ENCODE measurements around the gene NHLRC4.

The NHLRC4 gene

GRCh38 chr16:566475-567372 is at the start of gene NHLRC4:
Gene NHLRC4 (plus strand): TSS chr16:567005. CDS start chr16:568048, 1,043 bp downstream.
- H3K9me3 Mint-ChIP-seq, result no peaks in the 10 kb centered on the region
- peaks cover 28% of the 10 kb centered on the region for H3K4me1 Mint-ChIP-seq
- peak within 1 kb of the TSS; percentile 86 for H3K27ac Mint-ChIP-seq
- peak within 1 kb of the TSS; percentile 60 for H3K4me3 Mint-ChIP-seq
- CTCF ChIA-PET, result interaction anchor here (1.0 to 1.4 kb wide), 2 partner anchors 10 to 40 kb away, joined by 3 to 4 read pairs; partner anchors contain the start of gene CAPN15
- H3K36me3 Mint-ChIP-seq, result no peaks in the 10 kb centered on the region
- peaks cover 16% of the 10 kb centered on the region for H3K27me3 Mint-ChIP-seq
- DNase-seq, result peak; percentile 83

GRCh38 chr16:518858-519257 is 47.9 kb upstream of the NHLRC4 start:
- CTCF ChIA-PET, result no interaction called here
- Mint-ChIP-seq H3K4me3 (no peak overlapping the region), H3K27ac (no peak overlapping the region), H3K27me3 (no peaks in the 10 kb centered on the region), H3K9me3 (no peaks in the 10 kb centered on the region), H3K4me1 (no peaks in the 10 kb centered on the region), H3K36me3 (no peaks in the 10 kb centered on the region)
- no peak for DNase-seq

- DNase-seq, result no peak
- Mint-ChIP-seq H3K27me3 (no peaks in the 10 kb centered on the region), H3K9me3 (no peaks in the 10 kb centered on the region), H3K36me3 (no peaks in the 10 kb centered on the region), H3K4me3 (no peak overlapping the region), H3K27ac (no peak overlapping the region), H3K4me1 (peaks cover 5% of the 10 kb centered on the region)
- CTCF ChIA-PET, result no interaction called here
Measured at GRCh38 chr16:519425-519824, 47.4 kb upstream of the NHLRC4 start.

- H3K4me1 Mint-ChIP-seq, result peaks cover 7% of the 10 kb centered on the region
- H3K4me3 Mint-ChIP-seq, result no peak overlapping the region
- no peaks in the 10 kb centered on the region for H3K36me3 Mint-ChIP-seq
- H3K27ac Mint-ChIP-seq, result no peak overlapping the region
- H3K9me3 Mint-ChIP-seq, result no peaks in the 10 kb centered on the region
- DNase-seq, result no peak
- CTCF ChIA-PET, result no interaction called here
- H3K27me3 Mint-ChIP-seq, result no peaks in the 10 kb centered on the region
Measured at GRCh38 chr16:519841-520687, 46.7 kb upstream of the NHLRC4 start.

- no peak for DNase-seq
- Mint-ChIP-seq H3K36me3 (peaks cover 4% of the 10 kb centered on the region), H3K27me3 (no peaks in the 10 kb centered on the region), H3K9me3 (no peaks in the 10 kb centered on the region), H3K27ac (no peak overlapping the region), H3K4me3 (no peak overlapping the region), H3K4me1 (peaks cover 15% of the 10 kb centered on the region)
- CTCF ChIA-PET, result no interaction called here
Measured at GRCh38 chr16:520847-521246, 46.0 kb upstream of the NHLRC4 start.

- no peak for DNase-seq
- Mint-ChIP-seq H3K27me3 (no peaks in the 10 kb centered on the region), H3K27ac (no peak overlapping the region), H3K4me1 (peaks cover 22% of the 10 kb centered on the region), H3K4me3 (no peak overlapping the region), H3K9me3 (no peaks in the 10 kb centered on the region), H3K36me3 (peaks cover 4% of the 10 kb centered on the region)
- CTCF ChIA-PET, result no interaction called here
Measured at GRCh38 chr16:521381-522210, 45.2 kb upstream of the NHLRC4 start.

- Mint-ChIP-seq H3K27ac (no peak overlapping the region), H3K4me1 (peaks cover 24% of the 10 kb centered on the region), H3K9me3 (no peaks in the 10 kb centered on the region), H3K4me3 (no peak overlapping the region), H3K36me3 (peaks cover 4% of the 10 kb centered on the region), H3K27me3 (no peaks in the 10 kb centered on the region)
- CTCF ChIA-PET, result no interaction called here
- no peak for DNase-seq
Measured at GRCh38 chr16:522320-523096, 44.3 kb upstream of the NHLRC4 start.

- Mint-ChIP-seq H3K9me3 (no peaks in the 10 kb centered on the region), H3K4me1 (peaks cover 24% of the 10 kb centered on the region), H3K4me3 (no peak overlapping the region), H3K27ac (no peak overlapping the region), H3K36me3 (peaks cover 4% of the 10 kb centered on the region), H3K27me3 (no peaks in the 10 kb centered on the region)
- CTCF ChIA-PET, result no interaction called here
- DNase-seq, result no peak
Measured at GRCh38 chr16:523097-523741, 43.6 kb upstream of the NHLRC4 start.

- Mint-ChIP-seq H3K9me3 (no peaks in the 10 kb centered on the region), H3K4me3 (no peak overlapping the region), H3K27me3 (no peaks in the 10 kb centered on the region), H3K27ac (no peak overlapping the region), H3K36me3 (peaks cover 7% of the 10 kb centered on the region), H3K4me1 (peaks cover 34% of the 10 kb centered on the region)
- DNase-seq, result no peak
- CTCF ChIA-PET, result no interaction called here
Measured at GRCh38 chr16:524274-525040, 42.3 kb upstream of the NHLRC4 start.

GRCh38 chr16:525123-525519 is 41.7 kb upstream of the NHLRC4 start:
- no peaks in the 10 kb centered on the region for H3K9me3 Mint-ChIP-seq
- H3K27me3 Mint-ChIP-seq, result no peaks in the 10 kb centered on the region
- CTCF ChIA-PET, result no interaction called here
- H3K4me1 Mint-ChIP-seq, result peaks cover 41% of the 10 kb centered on the region
- H3K36me3 Mint-ChIP-seq, result peaks cover 7% of the 10 kb centered on the region
- H3K4me3 Mint-ChIP-seq, result no peak overlapping the region
- peak overlapping the region; percentile 93 for H3K27ac Mint-ChIP-seq
- no peak for DNase-seq

GRCh38 chr16:525520-526180 is 41.2 kb upstream of the NHLRC4 start:
- Mint-ChIP-seq H3K9me3 (no peaks in the 10 kb centered on the region), H3K36me3 (peaks cover 7% of the 10 kb centered on the region), H3K27me3 (no peaks in the 10 kb centered on the region), H3K4me3 (peak overlapping the region; percentile 54), H3K27ac (peak overlapping the region; percentile 93), H3K4me1 (peaks cover 44% of the 10 kb centered on the region)
- CTCF ChIA-PET, result interaction anchor here (1.2 to 2.0 kb wide), 2 partner anchors 41 to 111 kb away, joined by 3 to 4 read pairs; partner anchors contain the start of gene NHLRC4
- peak; percentile 65 for DNase-seq
